ENCODE results near the gene AMACR.
"Not testable (repeated sequence)": the region's sequence is repeated elsewhere in the genome, so short reads cannot be mapped to it uniquely, and the experiment has no call there.

The AMACR gene

DNA sequence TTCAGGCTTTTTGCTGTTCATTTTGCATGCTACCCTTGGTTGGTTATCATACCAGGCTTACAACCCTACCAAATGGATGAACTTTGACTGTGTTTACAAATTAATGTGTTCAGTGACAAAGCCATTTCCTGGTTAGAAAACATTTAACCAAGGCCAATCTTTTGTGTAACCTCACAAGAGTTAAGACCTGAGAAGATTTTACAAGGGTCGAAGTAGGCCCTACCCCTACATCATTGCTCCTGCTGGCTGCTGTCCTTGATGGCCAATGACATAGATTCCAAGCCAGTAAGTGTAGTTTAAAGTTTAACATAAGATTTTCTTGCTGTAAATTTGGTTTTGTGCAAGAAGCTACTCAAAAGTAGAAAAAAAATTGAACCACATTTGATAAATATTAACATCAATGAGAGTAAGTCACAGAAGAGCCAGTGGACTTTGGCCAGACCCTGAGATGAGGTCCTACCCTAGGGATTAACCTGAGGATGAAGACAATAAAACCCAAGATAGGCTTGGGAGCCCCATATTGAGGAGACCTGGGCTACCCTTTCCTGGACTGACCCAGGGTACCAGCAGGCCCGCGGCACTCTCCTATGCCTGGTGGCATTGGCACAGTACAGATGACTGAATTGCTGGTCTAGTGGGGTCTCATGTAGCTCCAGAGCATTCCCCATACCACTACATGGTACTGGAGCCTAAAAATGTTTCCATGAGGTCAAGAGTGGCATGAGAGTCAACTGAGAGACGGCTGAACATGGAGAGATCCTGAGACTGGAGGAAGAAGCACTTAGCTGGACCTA is 26.9 kb upstream of the AMACR start:
- TF ChIP-seq, protein P1, sequence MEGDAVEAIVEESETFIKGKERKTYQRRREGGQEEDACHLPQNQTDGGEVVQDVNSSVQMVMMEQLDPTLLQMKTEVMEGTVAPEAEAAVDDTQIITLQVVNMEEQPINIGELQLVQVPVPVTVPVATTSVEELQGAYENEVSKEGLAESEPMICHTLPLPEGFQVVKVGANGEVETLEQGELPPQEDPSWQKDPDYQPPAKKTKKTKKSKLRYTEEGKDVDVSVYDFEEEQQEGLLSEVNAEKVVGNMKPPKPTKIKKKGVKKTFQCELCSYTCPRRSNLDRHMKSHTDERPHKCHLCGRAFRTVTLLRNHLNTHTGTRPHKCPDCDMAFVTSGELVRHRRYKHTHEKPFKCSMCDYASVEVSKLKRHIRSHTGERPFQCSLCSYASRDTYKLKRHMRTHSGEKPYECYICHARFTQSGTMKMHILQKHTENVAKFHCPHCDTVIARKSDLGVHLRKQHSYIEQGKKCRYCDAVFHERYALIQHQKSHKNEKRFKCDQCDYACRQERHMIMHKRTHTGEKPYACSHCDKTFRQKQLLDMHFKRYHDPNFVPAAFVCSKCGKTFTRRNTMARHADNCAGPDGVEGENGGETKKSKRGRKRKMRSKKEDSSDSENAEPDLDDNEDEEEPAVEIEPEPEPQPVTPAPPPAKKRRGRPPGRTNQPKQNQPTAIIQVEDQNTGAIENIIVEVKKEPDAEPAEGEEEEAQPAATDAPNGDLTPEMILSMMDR (conservative IDR thresholded peaks at IDR 0.05), result no peak
- TF ChIP-seq ZFX (IDR thresholded peaks at IDR 0.05), result no peak
- no peak overlapping the region for H3K27ac ChIP-seq

DNA sequence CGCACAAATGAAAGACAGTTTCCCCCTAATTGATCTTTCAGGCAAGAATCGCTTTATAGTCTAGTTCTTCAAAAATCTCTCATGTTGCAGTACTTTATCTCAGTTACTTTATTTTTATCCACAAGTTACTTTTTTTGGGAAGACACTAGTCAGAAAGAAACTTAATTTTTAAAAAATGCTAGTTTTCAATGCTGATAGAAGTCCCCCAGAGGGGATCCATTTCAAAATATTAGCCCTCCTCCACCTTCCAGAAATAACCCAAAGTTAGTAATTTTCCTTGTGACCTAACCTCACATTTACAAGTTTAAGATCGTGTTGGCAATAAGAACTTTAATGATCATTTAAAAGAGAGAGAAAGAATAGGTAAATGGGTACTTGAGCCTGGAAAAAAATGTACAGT is 24.1 kb upstream of the AMACR start:
- TF ChIP-seq ZFX (IDR thresholded peaks at IDR 0.05), result no peak
- TF ChIP-seq, protein P1 (conservative IDR thresholded peaks at IDR 0.05), result no peak

DNA sequence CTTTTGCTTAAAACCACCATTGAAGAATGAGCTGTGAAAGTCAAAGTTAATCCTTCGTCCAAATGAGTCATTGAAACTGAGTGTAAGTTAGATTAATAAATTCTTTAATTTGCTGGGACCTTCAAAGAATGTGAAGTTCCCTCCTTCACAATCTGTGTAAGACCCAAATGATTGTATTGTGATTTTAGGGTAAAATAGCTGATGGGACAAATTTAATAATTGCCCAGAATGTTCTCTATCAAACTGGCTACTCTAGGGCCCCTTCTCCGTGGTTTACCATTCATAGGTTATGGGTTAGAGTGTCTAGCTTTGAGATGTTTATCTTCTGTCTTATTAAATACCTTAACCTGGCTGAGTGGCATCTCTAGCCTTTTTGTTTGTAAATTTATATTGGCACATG is 23.3 kb upstream of the AMACR start:
- no peak for TF ChIP-seq ZFX (IDR thresholded peaks at IDR 0.05)
- H3K27ac ChIP-seq, result no peak overlapping the region

More for the DNA sequence above, 24.1 kb upstream of the AMACR start:
- H3K27ac ChIP-seq, result no peak overlapping the region

DNA sequence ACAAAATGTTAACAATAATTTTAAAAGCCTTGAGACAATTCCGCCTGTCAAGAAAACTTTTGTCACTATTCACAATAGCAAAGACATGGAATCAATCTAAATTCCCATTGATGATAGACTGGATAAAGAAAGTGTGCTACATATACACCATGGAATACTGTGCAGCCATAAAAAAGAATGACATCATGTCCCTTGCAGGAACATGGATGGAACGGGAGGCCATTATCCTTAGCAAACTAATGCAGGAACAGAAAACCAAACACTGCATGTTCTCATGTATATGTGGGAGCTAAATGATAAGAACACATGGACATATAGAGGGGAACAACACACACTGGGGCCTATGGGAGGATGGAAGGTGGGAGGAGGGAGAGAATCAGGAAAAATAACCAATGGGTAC is 22.7 kb upstream of the AMACR start:
- not testable (repeated sequence) for H3K27ac ChIP-seq

DNA sequence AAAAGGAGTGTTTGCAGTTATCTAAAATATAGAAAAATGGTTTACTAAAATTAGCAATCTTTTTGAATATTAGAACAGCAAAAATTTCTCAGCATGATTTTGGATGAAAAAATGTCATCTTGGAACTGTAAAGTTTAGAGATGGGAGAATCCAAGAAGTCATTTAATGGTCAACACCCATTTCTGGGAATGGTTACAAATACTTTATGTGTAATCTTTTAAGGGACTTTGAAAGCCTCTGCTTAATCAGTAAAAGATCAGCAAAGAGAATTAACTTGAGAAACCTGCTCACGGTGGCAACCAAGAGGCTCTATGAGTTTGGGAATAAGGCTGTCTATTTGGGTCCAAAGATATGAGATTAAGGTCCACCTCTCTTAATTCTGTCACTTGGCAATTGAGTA is 22.2 kb upstream of the AMACR start:
- no peak for TF ChIP-seq ZFX (IDR thresholded peaks at IDR 0.05)
- TF ChIP-seq, protein P1 (conservative IDR thresholded peaks at IDR 0.05), result no peak
- H3K27ac ChIP-seq, result no peak overlapping the region

DNA sequence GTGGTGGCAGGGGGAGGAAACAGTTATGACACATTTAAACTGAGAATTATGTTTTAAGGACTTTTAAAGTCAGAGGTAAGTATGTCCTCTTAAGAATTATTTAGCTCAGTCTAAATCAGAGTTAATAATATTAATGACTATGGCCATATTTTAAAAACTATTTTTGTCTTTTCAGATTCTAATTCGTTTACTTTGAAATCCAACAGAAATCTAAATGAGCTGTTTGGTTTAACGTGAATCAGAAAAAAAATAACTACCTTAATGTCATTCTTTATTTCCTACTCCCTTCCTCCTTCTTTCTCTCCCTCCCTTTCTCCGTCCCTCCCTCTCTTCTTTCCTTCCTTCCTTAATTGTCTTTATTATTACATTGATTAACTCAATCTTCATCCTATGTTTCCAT is 20.5 kb upstream of the AMACR start:
- no peak for TF ChIP-seq ZFX (IDR thresholded peaks at IDR 0.05)
- TF ChIP-seq, protein P1 (conservative IDR thresholded peaks at IDR 0.05), result no peak
- no peak overlapping the region for H3K27ac ChIP-seq

DNA sequence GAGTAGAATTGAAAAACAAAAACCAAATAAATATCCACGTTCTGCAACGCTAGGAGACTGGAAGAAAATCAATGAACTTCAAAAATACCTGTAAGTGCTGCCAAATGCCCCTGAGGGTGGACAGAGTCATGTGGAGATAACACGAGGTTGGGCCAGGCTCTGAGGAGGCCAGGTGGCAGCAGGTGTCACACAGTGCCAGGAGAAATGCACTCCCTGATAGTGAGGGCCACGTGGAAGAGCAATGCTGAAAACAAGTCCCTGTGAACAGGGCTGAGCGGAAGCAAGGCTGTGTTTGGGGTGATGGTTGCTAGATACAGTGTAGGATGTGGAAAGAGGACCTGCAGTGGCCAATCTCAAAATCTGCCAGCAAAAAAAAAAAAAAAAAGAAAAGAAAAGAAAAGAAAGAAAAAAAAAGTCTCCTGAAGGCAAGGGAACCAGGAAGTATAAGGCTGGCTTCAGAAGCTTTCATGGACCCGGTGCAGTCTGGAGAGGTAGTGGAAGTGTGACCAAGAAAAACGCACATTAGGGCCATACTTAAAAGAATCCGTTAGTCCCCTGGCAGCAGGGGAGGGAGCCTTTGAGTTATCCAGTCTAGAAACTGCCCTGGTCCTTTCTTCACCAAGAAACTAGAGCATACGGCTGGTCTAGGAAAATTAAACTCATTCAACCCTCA is 18.4 kb upstream of the AMACR start:
- no peak overlapping the region for H3K27ac ChIP-seq
- TF ChIP-seq, protein P1 (conservative IDR thresholded peaks at IDR 0.05), result no peak

DNA sequence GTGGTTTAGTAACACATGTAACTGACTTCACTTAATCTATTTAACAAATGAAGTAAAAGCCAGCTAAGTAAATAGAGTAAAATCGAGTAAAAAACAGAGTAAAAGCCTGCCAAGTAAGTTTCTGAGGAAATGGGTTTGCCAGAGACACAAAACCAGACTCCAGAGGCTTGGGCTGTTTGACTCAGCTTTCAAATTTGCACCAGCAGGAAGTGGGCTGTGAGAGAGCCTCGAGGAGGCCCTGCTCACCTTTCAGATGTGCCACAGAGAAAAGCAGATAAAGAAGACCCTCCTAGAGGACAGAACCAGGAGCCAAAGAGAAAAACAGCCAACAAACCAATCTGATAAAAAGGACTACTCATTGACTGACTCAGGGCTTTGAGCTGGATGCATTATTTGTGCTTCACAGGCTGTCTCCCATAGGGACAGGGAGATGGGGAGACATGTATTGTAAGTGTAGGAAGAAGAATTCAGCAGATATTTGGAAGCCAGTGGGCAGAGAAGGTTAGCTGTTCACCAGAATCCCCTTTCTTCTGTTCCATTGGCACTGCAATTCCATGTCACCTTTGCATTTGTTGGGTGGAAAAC is 14.4 kb upstream of the AMACR start:
- TF ChIP-seq, protein P1 (conservative IDR thresholded peaks at IDR 0.05), result no peak
- no peak for TF ChIP-seq ZFX (IDR thresholded peaks at IDR 0.05)

More for the DNA sequence above, 14.4 kb upstream of the AMACR start:
- H3K27ac ChIP-seq, result no peak overlapping the region
